ENCODE results near the gene RSPH1.
A peak's percentile ranks its signal among the peaks of the same experiment; 100 is the strongest.

Gene RSPH1

GRCh38 chr21:42491328-42491727 is 4.7 kb downstream of the RSPH1 start:
- Histone ChIP-seq H3K79me2 (ENCODE audit: insufficient read depth, low read length) (no peaks in the 10 kb centered on the region), H3K4me1 (ENCODE audit: insufficient read depth, low read length, poor library complexity, severe bottlenecking) (peaks cover 48% of the 10 kb centered on the region), H3K9ac (ENCODE audit: low read depth, low read length, poor library complexity, severe bottlenecking) (no peak overlapping the region), H3K9me3 (ENCODE audit: insufficient read depth, low read depth, low read length) (no peaks in the 10 kb centered on the region), H3K4me2 (ENCODE audit: low read depth, low read length, poor library complexity, severe bottlenecking) (no peak overlapping the region), H4K20me1 (ENCODE audit: insufficient read depth, low read length, poor library complexity, severe bottlenecking) (no peaks in the 10 kb centered on the region), H3K36me3 (ENCODE audit: insufficient read depth, low read length) (no peaks in the 10 kb centered on the region), H2AFZ (ENCODE audit: low read length) (no peak overlapping the region), H3K4me3 (ENCODE audit: low read length, poor library complexity, severe bottlenecking) (no peak overlapping the region), H3F3A (ENCODE audit: low read depth) (no peaks in the 10 kb centered on the region; the same call in 1 of the 2 replicates), H3K27me3 (ENCODE audit: insufficient read depth, low read length, poor library complexity, severe bottlenecking) (no peaks in the 10 kb centered on the region), H3K9me2 (replicated peaks; ENCODE audit: low read depth, low read length) (no peaks in the 10 kb centered on the region)
- TF ChIP-seq CTCF (conservative IDR thresholded peaks at IDR 0.05; ENCODE audit: low read length) (no peak), EZH2phosphoT487 (IDR thresholded peaks at IDR 0.05; ENCODE audit: borderline replicate concordance) (no peak)

- no peaks in the 10 kb centered on the region for H4K20me1 ChIP-seq (ENCODE audit: insufficient read depth, low read length, poor library complexity, severe bottlenecking)
- H3K9ac ChIP-seq (ENCODE audit: low read depth, low read length, poor library complexity, severe bottlenecking) = no peak overlapping the region
- no peaks in the 10 kb centered on the region for H3K9me3 ChIP-seq (ENCODE audit: insufficient read depth, low read depth, low read length)
- H3K9me2 ChIP-seq (replicated peaks; ENCODE audit: low read depth, low read length) = no peaks in the 10 kb centered on the region
- H3K27me3 ChIP-seq (ENCODE audit: insufficient read depth, low read length, poor library complexity, severe bottlenecking) = no peaks in the 10 kb centered on the region
- H3K79me2 ChIP-seq (ENCODE audit: insufficient read depth, low read length) = 0 out of 2 replicates have a peak, but pooled peaks cover 1% of the 10 kb centered on the region
- H3K4me1 ChIP-seq (ENCODE audit: insufficient read depth, low read length, poor library complexity, severe bottlenecking) = peaks cover 52% of the 10 kb centered on the region
- no peaks in the 10 kb centered on the region for H3K36me3 ChIP-seq (ENCODE audit: insufficient read depth, low read length)
- H2AFZ ChIP-seq (ENCODE audit: low read length) = peak overlapping the region; percentile 56
- no peaks in the 10 kb centered on the region; the same call in 1 of the 2 replicates for H3F3A ChIP-seq (ENCODE audit: low read depth)
- no peak overlapping the region for H3K4me2 ChIP-seq (ENCODE audit: low read depth, low read length, poor library complexity, severe bottlenecking)
- H3K4me3 ChIP-seq (ENCODE audit: low read length, poor library complexity, severe bottlenecking) = no peak overlapping the region
- no peak for TF ChIP-seq EZH2phosphoT487 (IDR thresholded peaks at IDR 0.05; ENCODE audit: borderline replicate concordance)
- no peak for TF ChIP-seq CTCF (conservative IDR thresholded peaks at IDR 0.05; ENCODE audit: low read length)
These were observed 5.3 kb downstream of the RSPH1 start for GRCh38 chr21:42490720-42491119.

- no peaks in the 10 kb centered on the region for H3K27me3 ChIP-seq (ENCODE audit: insufficient read depth, low read length, poor library complexity, severe bottlenecking)
- 0 out of 2 replicates have a peak, but pooled peaks cover 8% of the 10 kb centered on the region for H3K79me2 ChIP-seq (ENCODE audit: insufficient read depth, low read length)
- no peaks in the 10 kb centered on the region for H3K9me3 ChIP-seq (ENCODE audit: insufficient read depth, low read depth, low read length)
- H3K9ac ChIP-seq (ENCODE audit: low read depth, low read length, poor library complexity, severe bottlenecking) = no peak overlapping the region
- TF ChIP-seq CTCF (conservative IDR thresholded peaks at IDR 0.05; ENCODE audit: low read length) = no peak
- no peak for TF ChIP-seq EZH2phosphoT487 (IDR thresholded peaks at IDR 0.05; ENCODE audit: borderline replicate concordance)
- H3K4me1 ChIP-seq (ENCODE audit: insufficient read depth, low read length, poor library complexity, severe bottlenecking) = peaks cover 58% of the 10 kb centered on the region
- H4K20me1 ChIP-seq (ENCODE audit: insufficient read depth, low read length, poor library complexity, severe bottlenecking) = no peaks in the 10 kb centered on the region
- H3K4me3 ChIP-seq (ENCODE audit: low read length, poor library complexity, severe bottlenecking) = no peak overlapping the region
- no peak overlapping the region for H3K4me2 ChIP-seq (ENCODE audit: low read depth, low read length, poor library complexity, severe bottlenecking)
- no peaks in the 10 kb centered on the region for H3K9me2 ChIP-seq (replicated peaks; ENCODE audit: low read depth, low read length)
- H3K36me3 ChIP-seq (ENCODE audit: insufficient read depth, low read length) = no peaks in the 10 kb centered on the region
- H3F3A ChIP-seq (ENCODE audit: low read depth) = no peaks in the 10 kb centered on the region; the same call in 1 of the 2 replicates
- no peak overlapping the region for H2AFZ ChIP-seq (ENCODE audit: low read length)
These were observed 6.0 kb downstream of the RSPH1 start for GRCh38 chr21:42489991-42490390.
